Gastrocnemius medialis (tissue), 4 donors: ENCODE data around the gene ARHGEF7. TPM values are rescaled to one million over a fixed set of nuclear protein-coding genes. Genes with fewer than 3 reads are reported as not detected.

Experiments
- ATAC-seq, 2 donors: fragments of 150-250 bp; one replicate each; pipeline ENCODE4 v1.9.1; 2016
- DNase-seq, 2 donors: peaks; one replicate each; pipeline ENCODE4 v3.0.0-alpha.2; 2019
- H3K27ac ChIP-seq, 4 donors: fragments of 200-600 bp; sonication (generic); 1 replicate in 1 of 4; 2 replicates in 3 of 4; pipeline ENCODE4 v1.5.1; 2016 to 2018; ENCODE audit warnings: mild to moderate bottlenecking in 2 of 4, moderate library complexity in 1 of 4
- H3K27me3 ChIP-seq, 3 donors: fragments of 200-600 bp; sonication (generic) in 2 of 3; 1 replicate in 1 of 3; 2 replicates in 2 of 3; pipeline versions ENCODE4 v1.5.1 to v1.6.0; 2016 to 2019; ENCODE audit warnings: mild to moderate bottlenecking in 1 of 3, moderate library complexity in 1 of 3
- H3K36me3 ChIP-seq, 2 donors: fragments of 200-600 bp; sonication (generic) in 1 of 2; one replicate each; pipeline ENCODE4 v1.5.1; 2017 to 2018
- H3K4me1 ChIP-seq, 2 donors: fragments of 200-600 bp; sonication (generic) in 1 of 2; one replicate each; pipeline ENCODE4 v1.5.1; 2016 to 2017; ENCODE audit warnings: mild to moderate bottlenecking in 2 of 2
- H3K4me3 ChIP-seq, 4 donors: fragments of 200-600 bp; sonication (generic) in 3 of 4; 1 replicate in 1 of 4; 2 replicates in 3 of 4; pipeline ENCODE4 v1.5.1; 2016 to 2019; ENCODE audit warnings: mild to moderate bottlenecking in 2 of 4
- H3K9me3 ChIP-seq, 3 donors: fragments of 200-600 bp; sonication (generic) in 2 of 3; 1 replicate in 1 of 3; 2 replicates in 2 of 3; pipeline ENCODE4 v1.5.1; 2016 to 2019
- CTCF ChIP-seq, 5 experiments: fragments of 450-650 bp in 3 of 5; fragments of 200-600 bp in 2 of 5; sonication (generic) in 2 of 5; IDR thresholded peaks in 4 of 5; conservative IDR thresholded peaks in 1 of 5; 1 replicate in 4 of 5; 2 replicates in 1 of 5; pipeline ENCODE4 v1.5.1; 2016 to 2019; ENCODE audit warnings: antibody characterized with exemption in 5 of 5, mild to moderate bottlenecking in 3 of 5, moderate library complexity in 3 of 5
- POLR2A ChIP-seq, 2 donors: fragments of 450-650 bp; IDR thresholded peaks; one replicate each; pipeline ENCODE4 v1.6.1; 2017; ENCODE audit warnings: antibody characterized with exemption in 2 of 2, mild to moderate bottlenecking in 2 of 2, moderate library complexity in 2 of 2
- in situ Hi-C, 4 donors: fragments of 200-750 bp; cut with MboI; loops; one replicate each; pipeline versions ENCODE4 v1.15.0 to v1.8.0; 2017; ENCODE audit warnings: low sequenced_read_pairs in 4 of 4
- intact Hi-C: fragments of 100-400 bp; cut with DNase I; formaldehyde crosslinking; loops from one replicate; pipeline ENCODE4 v1.15.1; 2023; ENCODE audit warnings: low total_unique reads
- total RNA-seq, 4 donors: library from RNA; depleted of rRNA; stranded (reverse); fragments of >200 nt; gene quantifications; one replicate each; pipeline versions ENCODE4 v1.1.0 to v1.2.3, GENCODE V29; 2016

ARHGEF7 gene
- total RNA-seq, 4 donors from 2014 or later: 24.5 to 56.9 (median 31.3) TPM

GRCh38 chr13:111241862-111242261 lies 126.8 kb downstream of the ARHGEF7 start:
- H3K27me3 ChIP-seq: no peaks in the 10 kb centered on the region
- no peak overlapping the region for H3K4me3 ChIP-seq
- TF ChIP-seq CTCF (IDR thresholded peaks at IDR 0.05 in 4 of 5, conservative IDR thresholded peaks at IDR 0.05 in 1 of 5) (no peak), POLR2A (IDR thresholded peaks at IDR 0.05) (no peak)
- peaks cover 0 to 29% of the 10 kb centered on the region in 2 donors for H3K36me3 ChIP-seq
- peaks cover 31 to 37% of the 10 kb centered on the region in 2 donors for H3K4me1 ChIP-seq
- ATAC-seq (no peak), DNase-seq (no peak)
- H3K27ac ChIP-seq: peak overlapping the region; percentile 42 to 63 (median 54)
- intact Hi-C loops (loop anchor here (10.0 kb wide), 1 partner anchor 327 kb away; the partner anchor contains the start of gene ANKRD10), in situ Hi-C loops (loop anchor here in 2 of 4 donors (25.0 kb wide), 1 partner anchor 330 kb away; the partner anchor contains the start of gene ANKRD10 (in 2 of the 2))
- H3K9me3 ChIP-seq: no peaks in the 10 kb centered on the region

DNA sequence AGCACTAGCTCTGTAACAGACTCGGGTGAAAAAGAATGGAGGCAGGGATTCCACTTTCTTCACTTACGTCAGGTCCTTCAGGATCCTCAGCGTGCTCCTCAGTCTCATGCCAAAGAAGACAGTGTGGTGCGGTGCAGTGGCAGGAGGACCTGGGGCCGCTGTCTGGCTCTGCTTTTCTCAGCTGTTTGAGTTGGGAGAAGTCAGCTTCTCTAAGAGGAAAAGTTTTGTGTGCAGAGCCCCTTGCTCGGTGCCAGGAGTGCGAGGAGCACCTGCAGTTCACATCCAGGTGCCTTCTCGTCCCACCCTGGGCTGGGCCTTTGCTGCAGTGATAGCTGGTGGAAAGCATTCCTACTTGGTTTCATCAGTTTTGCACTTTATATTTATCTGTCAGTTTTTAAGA lies 127.5 kb downstream of the ARHGEF7 start:
- intact Hi-C loops: loop anchor here (10.0 kb wide), 1 partner anchor 328 kb away; the partner anchor contains the start of gene ANKRD10
- DNase-seq (no peak), ATAC-seq (no peak)
- TF ChIP-seq CTCF (IDR thresholded peaks at IDR 0.05 in 4 of 5, conservative IDR thresholded peaks at IDR 0.05 in 1 of 5) (no peak), POLR2A (IDR thresholded peaks at IDR 0.05) (no peak)
- Histone ChIP-seq H3K9me3 (no peaks in the 10 kb centered on the region), H3K27me3 (no peaks in the 10 kb centered on the region), H3K4me1 (peaks cover 35 to 40% of the 10 kb centered on the region in 2 donors), H3K27ac (no peak overlapping the region), H3K4me3 (no peak overlapping the region), H3K36me3 (peaks cover 0 to 29% of the 10 kb centered on the region in 2 donors)
- in situ Hi-C loops: loop anchor here in 2 of 4 donors (25.0 kb wide), 1 partner anchor 330 kb away; the partner anchor contains the start of gene ANKRD10 (in 2 of the 2)

- DNase-seq: no peak
- no peak overlapping the region for H3K4me3 ChIP-seq
- in situ Hi-C loops (loop anchor here in 2 of 4 donors (25.0 kb wide), 1 partner anchor 332 kb away; the partner anchor contains the start of gene ANKRD10 (in 2 of the 2)), intact Hi-C loops (loop anchor here (10.0 kb wide), 1 partner anchor 329 kb away; the partner anchor contains the start of gene ANKRD10)
- no peak for ATAC-seq
- TF ChIP-seq POLR2A (IDR thresholded peaks at IDR 0.05) (no peak), CTCF (IDR thresholded peaks at IDR 0.05 in 4 of 5, conservative IDR thresholded peaks at IDR 0.05 in 1 of 5) (no peak)
- no peaks in the 10 kb centered on the region for H3K27me3 ChIP-seq
- peaks cover 0 to 29% of the 10 kb centered on the region in 2 donors for H3K36me3 ChIP-seq
- no peak overlapping the region for H3K27ac ChIP-seq
- H3K4me1 ChIP-seq: peaks cover 47 to 48% of the 10 kb centered on the region in 2 donors
- H3K9me3 ChIP-seq: no peaks in the 10 kb centered on the region
These were observed 128.9 kb downstream of the ARHGEF7 start for GRCh38 chr13:111243981-111244380.

GRCh38 chr13:111245576-111246384 lies 130.7 kb downstream of the ARHGEF7 start:
- Histone ChIP-seq H3K4me1 (peaks cover 46 to 49% of the 10 kb centered on the region in 2 donors), H3K9me3 (no peaks in the 10 kb centered on the region), H3K27ac (peak overlapping the region; percentile 85 to 89 (median 86)), H3K4me3 (no peak overlapping the region), H3K36me3 (peaks cover 0 to 29% of the 10 kb centered on the region in 2 donors), H3K27me3 (no peaks in the 10 kb centered on the region)
- DNase-seq: no peak
- intact Hi-C loops (loop anchor here (10.0 kb wide), 1 partner anchor 331 kb away; the partner anchor contains the start of gene ANKRD10), in situ Hi-C loops (loop anchor here in 2 of 4 donors (25.0 kb wide), 1 partner anchor 333 kb away; the partner anchor contains the start of gene ANKRD10 (in 2 of the 2))
- ATAC-seq: no peak
- TF ChIP-seq POLR2A (IDR thresholded peaks at IDR 0.05): no peak
- no peak for TF ChIP-seq CTCF (IDR thresholded peaks at IDR 0.05 in 4 of 5, conservative IDR thresholded peaks at IDR 0.05 in 1 of 5)
